Measurements from ENCODE around the gene SRSF12. TPM values are rescaled to one million over a fixed set of nuclear protein-coding genes. Genes with fewer than 3 reads are reported as not detected.

Gene SRSF12
- total RNA-seq, 1 donor from 2014 or later: 12.1 TPM

DNA sequence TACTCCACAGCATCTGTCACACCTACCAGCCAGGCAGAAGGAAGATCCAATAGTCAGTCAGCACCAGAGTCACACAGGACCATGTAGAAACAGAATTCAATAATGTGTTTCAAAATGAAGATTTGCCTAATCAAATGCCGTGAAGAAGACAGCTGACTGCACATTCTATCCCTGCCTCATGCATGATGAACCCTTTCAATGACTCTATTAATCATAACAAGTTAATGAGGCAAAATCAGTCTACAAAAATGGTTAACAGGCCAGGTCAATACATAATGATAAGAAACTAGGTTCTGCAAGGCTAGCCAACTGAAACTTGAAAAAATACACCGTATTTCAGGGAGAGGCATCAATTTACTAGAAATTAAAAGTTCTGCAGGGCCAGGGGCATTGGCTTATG, 44.0 kb downstream of the SRSF12 start:
- Mint-ChIP-seq H3K27me3 (ENCODE audit: unreplicated experiment) (no peaks in the 10 kb centered on the region), H3K27ac (ENCODE audit: unreplicated experiment) (no peak overlapping the region), H3K4me1 (ENCODE audit: low read depth, unreplicated experiment) (no peaks in the 10 kb centered on the region), H3K9me3 (ENCODE audit: unreplicated experiment) (peaks cover 2% of the 10 kb centered on the region), H3K4me3 (ENCODE audit: unreplicated experiment) (no peak overlapping the region), H3K36me3 (ENCODE audit: unreplicated experiment) (no peaks in the 10 kb centered on the region)
- no peak for DNase-seq
- TF ChIP-seq, protein P1, sequence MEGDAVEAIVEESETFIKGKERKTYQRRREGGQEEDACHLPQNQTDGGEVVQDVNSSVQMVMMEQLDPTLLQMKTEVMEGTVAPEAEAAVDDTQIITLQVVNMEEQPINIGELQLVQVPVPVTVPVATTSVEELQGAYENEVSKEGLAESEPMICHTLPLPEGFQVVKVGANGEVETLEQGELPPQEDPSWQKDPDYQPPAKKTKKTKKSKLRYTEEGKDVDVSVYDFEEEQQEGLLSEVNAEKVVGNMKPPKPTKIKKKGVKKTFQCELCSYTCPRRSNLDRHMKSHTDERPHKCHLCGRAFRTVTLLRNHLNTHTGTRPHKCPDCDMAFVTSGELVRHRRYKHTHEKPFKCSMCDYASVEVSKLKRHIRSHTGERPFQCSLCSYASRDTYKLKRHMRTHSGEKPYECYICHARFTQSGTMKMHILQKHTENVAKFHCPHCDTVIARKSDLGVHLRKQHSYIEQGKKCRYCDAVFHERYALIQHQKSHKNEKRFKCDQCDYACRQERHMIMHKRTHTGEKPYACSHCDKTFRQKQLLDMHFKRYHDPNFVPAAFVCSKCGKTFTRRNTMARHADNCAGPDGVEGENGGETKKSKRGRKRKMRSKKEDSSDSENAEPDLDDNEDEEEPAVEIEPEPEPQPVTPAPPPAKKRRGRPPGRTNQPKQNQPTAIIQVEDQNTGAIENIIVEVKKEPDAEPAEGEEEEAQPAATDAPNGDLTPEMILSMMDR (IDR thresholded peaks at IDR 0.05; ENCODE audit: partially characterized antibody, unreplicated experiment): no peak

DNA sequence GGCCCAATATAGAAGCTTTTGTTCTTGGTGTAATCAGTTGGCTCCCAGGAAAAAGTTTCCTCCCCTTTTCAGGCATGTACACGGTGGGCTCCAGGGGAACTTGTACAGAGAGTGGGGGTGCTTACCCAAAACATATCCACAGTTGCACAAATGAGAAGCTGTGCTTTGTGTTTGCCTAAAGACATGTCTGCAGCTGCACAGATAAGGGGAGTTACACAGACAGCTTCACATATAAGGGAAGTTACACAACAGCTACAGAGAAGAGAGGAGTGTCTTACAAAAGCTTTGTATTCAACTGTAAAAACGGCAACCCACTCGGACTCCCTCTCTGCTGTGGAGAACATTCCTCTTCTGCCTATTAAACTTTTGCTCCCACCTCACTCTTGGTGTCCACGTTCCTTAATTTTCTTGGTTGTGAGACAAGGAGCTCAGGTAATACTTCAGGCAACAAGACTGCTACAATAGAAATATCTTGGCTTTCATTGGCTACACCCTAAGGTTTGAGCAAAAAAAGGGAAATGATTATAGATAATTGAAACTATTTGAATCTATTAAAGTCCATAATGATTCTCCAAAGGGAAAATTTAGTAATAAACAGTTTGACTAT, 44.8 kb downstream of the SRSF12 start:
- H3K36me3 Mint-ChIP-seq (ENCODE audit: unreplicated experiment): no peaks in the 10 kb centered on the region
- no peaks in the 10 kb centered on the region for H3K4me1 Mint-ChIP-seq (ENCODE audit: low read depth, unreplicated experiment)
- no peak overlapping the region for H3K4me3 Mint-ChIP-seq (ENCODE audit: unreplicated experiment)
- TF ChIP-seq, protein P1 (IDR thresholded peaks at IDR 0.05; ENCODE audit: partially characterized antibody, unreplicated experiment): no peak
- peaks cover 2% of the 10 kb centered on the region for H3K9me3 Mint-ChIP-seq (ENCODE audit: unreplicated experiment)
- H3K27ac Mint-ChIP-seq (ENCODE audit: unreplicated experiment): no peak overlapping the region
- DNase-seq: no peak
- H3K27me3 Mint-ChIP-seq (ENCODE audit: unreplicated experiment): no peaks in the 10 kb centered on the region

- H3K27ac Mint-ChIP-seq (ENCODE audit: unreplicated experiment): no peak overlapping the region
- TF ChIP-seq, protein P1 (IDR thresholded peaks at IDR 0.05; ENCODE audit: partially characterized antibody, unreplicated experiment): no peak
- H3K4me3 Mint-ChIP-seq (ENCODE audit: unreplicated experiment): no peak overlapping the region
- H3K4me1 Mint-ChIP-seq (ENCODE audit: low read depth, unreplicated experiment): no peaks in the 10 kb centered on the region
- H3K36me3 Mint-ChIP-seq (ENCODE audit: unreplicated experiment): no peaks in the 10 kb centered on the region
- H3K9me3 Mint-ChIP-seq (ENCODE audit: unreplicated experiment): peaks cover 4% of the 10 kb centered on the region
- no peak for DNase-seq
- no peaks in the 10 kb centered on the region for H3K27me3 Mint-ChIP-seq (ENCODE audit: unreplicated experiment)
Observed at GRCh38 chr6:89071036-89071435, 46.8 kb downstream of the SRSF12 start.

GRCh38 chr6:89069536-89070163, 48.2 kb downstream of the SRSF12 start:
- H3K4me1 Mint-ChIP-seq (ENCODE audit: low read depth, unreplicated experiment): no peaks in the 10 kb centered on the region
- no peak overlapping the region for H3K27ac Mint-ChIP-seq (ENCODE audit: unreplicated experiment)
- H3K9me3 Mint-ChIP-seq (ENCODE audit: unreplicated experiment): peaks cover 6% of the 10 kb centered on the region
- TF ChIP-seq, protein P1 (IDR thresholded peaks at IDR 0.05; ENCODE audit: partially characterized antibody, unreplicated experiment): no peak
- DNase-seq: no peak
- no peaks in the 10 kb centered on the region for H3K27me3 Mint-ChIP-seq (ENCODE audit: unreplicated experiment)
- no peak overlapping the region for H3K4me3 Mint-ChIP-seq (ENCODE audit: unreplicated experiment)
- no peaks in the 10 kb centered on the region for H3K36me3 Mint-ChIP-seq (ENCODE audit: unreplicated experiment)

- TF ChIP-seq, protein P1 (IDR thresholded peaks at IDR 0.05; ENCODE audit: partially characterized antibody, unreplicated experiment): no peak
- H3K9me3 Mint-ChIP-seq (ENCODE audit: unreplicated experiment): peaks cover 7% of the 10 kb centered on the region
- no peaks in the 10 kb centered on the region for H3K27me3 Mint-ChIP-seq (ENCODE audit: unreplicated experiment)
- no peak overlapping the region for H3K27ac Mint-ChIP-seq (ENCODE audit: unreplicated experiment)
- no peak for DNase-seq
- H3K36me3 Mint-ChIP-seq (ENCODE audit: unreplicated experiment): no peaks in the 10 kb centered on the region
- no peaks in the 10 kb centered on the region for H3K4me1 Mint-ChIP-seq (ENCODE audit: low read depth, unreplicated experiment)
- H3K4me3 Mint-ChIP-seq (ENCODE audit: unreplicated experiment): no peak overlapping the region
Observed at GRCh38 chr6:89068695-89069094, 49.2 kb downstream of the SRSF12 start.

All from glutamatergic neuron (in vitro differentiated cells).